H1 (cell line): ENCODE measurements around the gene MRPS15.

Experiments used
- CTCF ChIP-seq, 3 experiments: IDR thresholded peaks; 1 replicate in 2 of 3; 2 replicates in 1 of 3; pipeline versions ENCODE4 v1.5.1 to v1.6.1; 2011; ENCODE audit warnings: low read length in 3 of 3, mild to moderate bottlenecking in 3 of 3, inconsistent platforms in 2 of 3, low read depth in 1 of 3, moderate library complexity in 1 of 3; ENCODE audit not compliant: insufficient read depth in 1 of 3; ENCODE audit errors: control extremely low read depth in 1 of 3
- POLR2A ChIP-seq, 2 experiments: IDR thresholded peaks; 1 replicate in 1 of 2; 2 replicates in 1 of 2; pipeline ENCODE4 v1.6.1; 2011; ENCODE audit warnings: low read depth in 2 of 2, low read length in 2 of 2, mild to moderate bottlenecking in 2 of 2; ENCODE audit errors: control extremely low read depth in 1 of 2
- TAF1 ChIP-seq: IDR thresholded peaks from 2 replicates; pipeline ENCODE4 v1.6.1; 2011; ENCODE audit warnings: mild to moderate bottlenecking, low read depth, low read length
- YY1 ChIP-seq: IDR thresholded peaks from 2 replicates; pipeline ENCODE4 v1.6.1; 2011; ENCODE audit warnings: low read depth, mild to moderate bottlenecking, low read length
- ZNF274 ChIP-seq: IDR thresholded peaks from 2 replicates; pipeline ENCODE4 v1.7.0; 2012; ENCODE audit warnings: low read length, borderline replicate concordance; ENCODE audit errors: extremely low read depth
- TF ChIP-seq, protein P1 (sequence below): IDR thresholded peaks from 2 replicates; pipeline ENCODE4 v1.6.1; 2011; ENCODE audit warnings: low read length, improper control_type of control experiment

- TF ChIP-seq POLR2A (IDR thresholded peaks at IDR 0.05; ENCODE audit: control extremely low read depth in 1 of 2, low read depth in 2 of 2, low read length in 2 of 2) = no peak
- TF ChIP-seq ZNF274 = no peak
- no peak for TF ChIP-seq CTCF (IDR thresholded peaks at IDR 0.05; ENCODE audit: control extremely low read depth in 1 of 3, insufficient read depth in 1 of 3, low read depth in 1 of 3, low read length in 3 of 3)
- TF ChIP-seq YY1 = no peak
- no peak for TF ChIP-seq TAF1
- TF ChIP-seq, protein P1, sequence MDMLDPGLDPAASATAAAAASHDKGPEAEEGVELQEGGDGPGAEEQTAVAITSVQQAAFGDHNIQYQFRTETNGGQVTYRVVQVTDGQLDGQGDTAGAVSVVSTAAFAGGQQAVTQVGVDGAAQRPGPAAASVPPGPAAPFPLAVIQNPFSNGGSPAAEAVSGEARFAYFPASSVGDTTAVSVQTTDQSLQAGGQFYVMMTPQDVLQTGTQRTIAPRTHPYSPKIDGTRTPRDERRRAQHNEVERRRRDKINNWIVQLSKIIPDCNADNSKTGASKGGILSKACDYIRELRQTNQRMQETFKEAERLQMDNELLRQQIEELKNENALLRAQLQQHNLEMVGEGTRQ = no peak
Measured at GRCh38 chr1:36420409-36420808, 43.8 kb downstream of the MRPS15 start.
